ENCODE measurements around the gene NCAM2. TPM values are rescaled to one million over a fixed set of nuclear protein-coding genes. Genes with fewer than 3 reads are reported as not detected.

The NCAM2 gene
- total and polyA plus RNA-seq, 2 of the 4 experiments (the other 2 are of a cell fraction): 2.7 to 5.0 TPM

DNA sequence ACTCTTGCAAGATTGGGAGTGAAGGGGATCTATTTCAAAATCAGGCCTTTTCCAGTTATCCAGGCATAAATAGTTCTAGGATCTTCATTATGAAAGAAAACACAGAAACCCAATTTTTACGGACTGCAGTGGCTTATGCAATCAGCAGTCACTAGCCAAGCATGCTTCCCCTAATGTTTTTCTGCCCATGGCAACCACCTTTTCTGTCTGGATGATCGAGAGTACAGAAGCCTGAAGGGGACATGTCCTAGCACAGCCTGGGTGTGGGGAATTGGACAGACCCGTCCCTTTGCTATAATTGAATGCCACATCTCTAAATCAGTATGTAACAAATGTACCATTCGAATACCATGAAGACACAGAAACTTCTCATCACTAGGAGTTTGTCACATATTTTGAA is 29.8 kb upstream of the NCAM2 start:
- dilution Hi-C loops (cut with HindIII; ENCODE audit: low sequenced_read_pairs, unreplicated experiment) (no loop called here), intact Hi-C loops (cut with micrococcal nuclease) (no loop called here), in situ Hi-C loops (cut with MboI; ENCODE audit: low sequenced_read_pairs) (no loop called here)
- Histone ChIP-seq H3K56ac (ENCODE audit: extremely low read depth, insufficient read depth, low read length) (no peak overlapping the region), H4K5ac (ENCODE audit: low read depth, low read length) (no peak overlapping the region), H3K36me3 (ENCODE audit: control insufficient read depth, insufficient read depth, low read length) (no peaks in the 10 kb centered on the region), H4K20me1 (ENCODE audit: insufficient read depth, low read length) (no peaks in the 10 kb centered on the region), H3K27me3 (ENCODE audit: control insufficient read depth, insufficient read depth, low read length) (no peaks in the 10 kb centered on the region), H3K9me1 (ENCODE audit: insufficient read depth, low read length) (no peaks in the 10 kb centered on the region), H3K4me2 (ENCODE audit: low read depth, low read length) (no peak overlapping the region), H3K9ac (ENCODE audit: low read depth, low read length) (no peak overlapping the region), H3K9me3 (ENCODE audit: control insufficient read depth, insufficient read depth, low read length) (no peaks in the 10 kb centered on the region; the same call in 1 of the 2 replicates), H2AK9ac (replicated peaks; ENCODE audit: low read depth, low read length, poor library complexity) (no peak overlapping the region), H3K18ac (ENCODE audit: low read depth, low read length) (no peak overlapping the region), H4K8ac (ENCODE audit: low read depth in 2 of 2, low read length in 2 of 2) (no peak overlapping the region), H3K4me1 (ENCODE audit: control insufficient read depth, insufficient read depth, low read length) (no peaks in the 10 kb centered on the region), H4K91ac (ENCODE audit: insufficient read depth, low read depth, low read length) (no peak overlapping the region), H3K14ac (replicated peaks; ENCODE audit: low read depth, low read length) (no peak overlapping the region), H3K79me1 (ENCODE audit: low read depth in 1 of 2, low read length in 2 of 2) (no peaks in the 10 kb centered on the region), H2BK5ac (ENCODE audit: low read depth, low read length, poor library complexity, severe bottlenecking) (no peak overlapping the region), H2BK15ac (ENCODE audit: low read depth, low read length) (no peak overlapping the region), H3K4ac (ENCODE audit: low read depth, low read length) (no peak overlapping the region), H2BK20ac (ENCODE audit: low read depth, low read length) (no peak overlapping the region), H3K23ac (ENCODE audit: low read depth, low read length) (no peak overlapping the region), H2AK5ac (ENCODE audit: low read depth, low read length) (no peak overlapping the region), H2AFZ (replicated peaks; ENCODE audit: low read length, poor library complexity) (no peak overlapping the region), H2BK120ac (ENCODE audit: low read depth, low read length) (no peak overlapping the region), H3K4me3 (ENCODE audit: insufficient read depth, low read depth, low read length) (no peak overlapping the region), H3K27ac (ENCODE audit: insufficient read depth, low read length) (no peak overlapping the region)
- POLR2A ChIA-PET (ENCODE audit: unreplicated experiment): no interaction called here
- WGBS, 2 experiments (ENCODE audit: extremely low coverage in 2 of 2, insufficient read length in 1 of 2): 40% methylated on average over 1 of the region's 4 CpGs; no CpG with 5 or more reads in 1 of the 2 experiments
- no peak for ATAC-seq (ENCODE audit: low read depth)
- CTCF ChIA-PET: interaction anchor here (1.0 kb wide), 1 partner anchor 9 kb away, joined by 3 read pairs; no protein-coding TSS in a partner anchor
- no peak for DNase-seq
- TF ChIP-seq, protein P1, sequence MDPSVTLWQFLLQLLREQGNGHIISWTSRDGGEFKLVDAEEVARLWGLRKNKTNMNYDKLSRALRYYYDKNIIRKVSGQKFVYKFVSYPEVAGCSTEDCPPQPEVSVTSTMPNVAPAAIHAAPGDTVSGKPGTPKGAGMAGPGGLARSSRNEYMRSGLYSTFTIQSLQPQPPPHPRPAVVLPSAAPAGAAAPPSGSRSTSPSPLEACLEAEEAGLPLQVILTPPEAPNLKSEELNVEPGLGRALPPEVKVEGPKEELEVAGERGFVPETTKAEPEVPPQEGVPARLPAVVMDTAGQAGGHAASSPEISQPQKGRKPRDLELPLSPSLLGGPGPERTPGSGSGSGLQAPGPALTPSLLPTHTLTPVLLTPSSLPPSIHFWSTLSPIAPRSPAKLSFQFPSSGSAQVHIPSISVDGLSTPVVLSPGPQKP (IDR thresholded peaks at IDR 0.05; ENCODE audit: borderline replicate concordance, low read depth, low read length): no peak
- TF ChIP-seq, protein P2, sequence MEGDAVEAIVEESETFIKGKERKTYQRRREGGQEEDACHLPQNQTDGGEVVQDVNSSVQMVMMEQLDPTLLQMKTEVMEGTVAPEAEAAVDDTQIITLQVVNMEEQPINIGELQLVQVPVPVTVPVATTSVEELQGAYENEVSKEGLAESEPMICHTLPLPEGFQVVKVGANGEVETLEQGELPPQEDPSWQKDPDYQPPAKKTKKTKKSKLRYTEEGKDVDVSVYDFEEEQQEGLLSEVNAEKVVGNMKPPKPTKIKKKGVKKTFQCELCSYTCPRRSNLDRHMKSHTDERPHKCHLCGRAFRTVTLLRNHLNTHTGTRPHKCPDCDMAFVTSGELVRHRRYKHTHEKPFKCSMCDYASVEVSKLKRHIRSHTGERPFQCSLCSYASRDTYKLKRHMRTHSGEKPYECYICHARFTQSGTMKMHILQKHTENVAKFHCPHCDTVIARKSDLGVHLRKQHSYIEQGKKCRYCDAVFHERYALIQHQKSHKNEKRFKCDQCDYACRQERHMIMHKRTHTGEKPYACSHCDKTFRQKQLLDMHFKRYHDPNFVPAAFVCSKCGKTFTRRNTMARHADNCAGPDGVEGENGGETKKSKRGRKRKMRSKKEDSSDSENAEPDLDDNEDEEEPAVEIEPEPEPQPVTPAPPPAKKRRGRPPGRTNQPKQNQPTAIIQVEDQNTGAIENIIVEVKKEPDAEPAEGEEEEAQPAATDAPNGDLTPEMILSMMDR (conservative IDR thresholded peaks at IDR 0.05; ENCODE audit: low read depth, low read length): no peak
- TF ChIP-seq RAD21 (IDR thresholded peaks at IDR 0.05; ENCODE audit: low read length): no peak
- no peak for TF ChIP-seq CHD1 (IDR thresholded peaks at IDR 0.05; ENCODE audit: low read depth, low read length)
- TF ChIP-seq MXI1 (IDR thresholded peaks at IDR 0.05; ENCODE audit: borderline replicate concordance, low read depth, low read length): no peak
- no peak for TF ChIP-seq FOS (IDR thresholded peaks at IDR 0.05; ENCODE audit: low read depth, low read length)
- BruUV-seq (replicated peaks): no TSS peak
